Glutamatergic neuron (in vitro differentiated cells): ENCODE measurements around the gene CSTA. TPM values are rescaled to one million over a fixed set of nuclear protein-coding genes. Genes with fewer than 3 reads are reported as not detected.
"Not testable (repeated sequence)": the region's sequence is repeated elsewhere in the genome, so short reads cannot be mapped to it uniquely, and the experiment has no call there.

Experiments used
- DNase-seq: peaks from one replicate; pipeline ENCODE4 v3.0.0; 2022
- H3K27ac Mint-ChIP-seq: one replicate; pipeline ENCODE4 v1.8.0; 2020; ENCODE audit warnings: mild to moderate bottlenecking, mixed read lengths, inconsistent platforms; ENCODE audit not compliant: unreplicated experiment
- H3K27me3 Mint-ChIP-seq: one replicate; pipeline ENCODE4 v1.8.0; 2020; ENCODE audit warnings: mild to moderate bottlenecking, moderate library complexity, mixed read lengths, inconsistent platforms; ENCODE audit not compliant: unreplicated experiment
- H3K36me3 Mint-ChIP-seq: one replicate; pipeline ENCODE4 v1.8.0; 2020; ENCODE audit warnings: mild to moderate bottlenecking, mixed read lengths, inconsistent platforms; ENCODE audit not compliant: unreplicated experiment
- H3K4me1 Mint-ChIP-seq: one replicate; pipeline ENCODE4 v1.8.0; 2020; ENCODE audit warnings: mild to moderate bottlenecking, low read depth, mixed read lengths, inconsistent platforms; ENCODE audit not compliant: unreplicated experiment
- H3K4me3 Mint-ChIP-seq: one replicate; pipeline ENCODE4 v1.8.0; 2020; ENCODE audit warnings: mild to moderate bottlenecking, mixed read lengths, inconsistent platforms; ENCODE audit not compliant: unreplicated experiment
- H3K9me3 Mint-ChIP-seq: one replicate; pipeline ENCODE4 v1.8.0; 2020; ENCODE audit warnings: mild to moderate bottlenecking, moderate library complexity, mixed read lengths, inconsistent platforms; ENCODE audit not compliant: unreplicated experiment
- total RNA-seq: library from RNA; stranded (reverse); fragmentation: NEBNext Ultra II Directional; extraction: Animal tissue kit (Norgen Biotek cat#: 25700); gene quantifications from one replicate; pipeline ENCODE4 v1.2.1, GENCODE V29; 2021; ENCODE audit not compliant: unreplicated experiment
- TF ChIP-seq, protein P1 (sequence below): fragments of 200-600 bp; sonication (generic); IDR thresholded peaks from one replicate; pipeline ENCODE4 v1.5.0; 2021; ENCODE audit not compliant: partially characterized antibody, unreplicated experiment

The CSTA gene
- total RNA-seq, 1 donor from 2014 or later, result not detected

DNA sequence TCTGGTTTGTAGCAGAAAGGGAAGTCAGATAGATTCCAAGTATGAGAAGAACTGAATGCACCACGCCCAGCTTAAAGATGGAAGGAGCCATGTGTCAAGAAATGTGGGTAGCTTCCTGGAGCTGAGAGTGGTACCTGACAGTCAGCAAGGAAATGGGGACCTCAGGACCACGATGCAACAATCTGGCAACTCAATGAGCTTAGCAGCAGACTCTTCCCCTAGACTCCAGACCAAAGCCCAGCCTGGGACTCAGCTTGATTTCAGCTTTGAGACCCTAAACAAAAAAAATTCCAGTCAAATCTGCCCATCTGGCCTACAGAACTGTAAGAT lies 33.6 kb downstream of the CSTA start:
- DNase-seq, result no peak
- no peak overlapping the region for H3K27ac Mint-ChIP-seq
- TF ChIP-seq, protein P1, sequence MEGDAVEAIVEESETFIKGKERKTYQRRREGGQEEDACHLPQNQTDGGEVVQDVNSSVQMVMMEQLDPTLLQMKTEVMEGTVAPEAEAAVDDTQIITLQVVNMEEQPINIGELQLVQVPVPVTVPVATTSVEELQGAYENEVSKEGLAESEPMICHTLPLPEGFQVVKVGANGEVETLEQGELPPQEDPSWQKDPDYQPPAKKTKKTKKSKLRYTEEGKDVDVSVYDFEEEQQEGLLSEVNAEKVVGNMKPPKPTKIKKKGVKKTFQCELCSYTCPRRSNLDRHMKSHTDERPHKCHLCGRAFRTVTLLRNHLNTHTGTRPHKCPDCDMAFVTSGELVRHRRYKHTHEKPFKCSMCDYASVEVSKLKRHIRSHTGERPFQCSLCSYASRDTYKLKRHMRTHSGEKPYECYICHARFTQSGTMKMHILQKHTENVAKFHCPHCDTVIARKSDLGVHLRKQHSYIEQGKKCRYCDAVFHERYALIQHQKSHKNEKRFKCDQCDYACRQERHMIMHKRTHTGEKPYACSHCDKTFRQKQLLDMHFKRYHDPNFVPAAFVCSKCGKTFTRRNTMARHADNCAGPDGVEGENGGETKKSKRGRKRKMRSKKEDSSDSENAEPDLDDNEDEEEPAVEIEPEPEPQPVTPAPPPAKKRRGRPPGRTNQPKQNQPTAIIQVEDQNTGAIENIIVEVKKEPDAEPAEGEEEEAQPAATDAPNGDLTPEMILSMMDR, result no peak

DNA sequence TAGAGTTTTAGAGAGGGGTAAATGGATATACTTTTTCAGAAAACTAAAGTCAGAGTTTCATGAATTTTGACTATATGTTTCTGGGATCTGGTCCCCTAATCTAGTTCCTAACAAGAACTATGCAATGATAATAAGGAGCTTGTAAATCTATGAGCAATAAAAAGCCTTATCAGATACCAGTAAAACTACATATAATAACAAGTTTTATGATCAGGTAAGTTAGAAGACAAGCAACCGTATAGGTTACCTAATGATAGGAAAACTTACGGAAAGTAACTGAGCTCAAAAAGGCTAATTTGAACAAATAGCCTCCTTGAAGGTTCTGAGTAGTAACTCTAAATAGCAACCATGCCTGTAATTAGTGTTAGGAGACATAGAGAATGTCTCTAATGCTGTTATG lies 37.0 kb downstream of the CSTA start:
- no peaks in the 10 kb centered on the region for H3K4me1 Mint-ChIP-seq
- H3K4me3 Mint-ChIP-seq, result no peak overlapping the region
- H3K36me3 Mint-ChIP-seq, result no peaks in the 10 kb centered on the region
- no peak overlapping the region for H3K27ac Mint-ChIP-seq
- TF ChIP-seq, protein P1, result no peak
- no peak for DNase-seq
- H3K27me3 Mint-ChIP-seq, result no peaks in the 10 kb centered on the region
- H3K9me3 Mint-ChIP-seq, result no peaks in the 10 kb centered on the region

More for the DNA sequence above, 33.6 kb downstream of the CSTA start:
- H3K36me3 Mint-ChIP-seq, result no peaks in the 10 kb centered on the region
- no peaks in the 10 kb centered on the region for H3K4me1 Mint-ChIP-seq
- no peaks in the 10 kb centered on the region for H3K9me3 Mint-ChIP-seq
- H3K27me3 Mint-ChIP-seq, result no peaks in the 10 kb centered on the region
- no peak overlapping the region for H3K4me3 Mint-ChIP-seq

DNA sequence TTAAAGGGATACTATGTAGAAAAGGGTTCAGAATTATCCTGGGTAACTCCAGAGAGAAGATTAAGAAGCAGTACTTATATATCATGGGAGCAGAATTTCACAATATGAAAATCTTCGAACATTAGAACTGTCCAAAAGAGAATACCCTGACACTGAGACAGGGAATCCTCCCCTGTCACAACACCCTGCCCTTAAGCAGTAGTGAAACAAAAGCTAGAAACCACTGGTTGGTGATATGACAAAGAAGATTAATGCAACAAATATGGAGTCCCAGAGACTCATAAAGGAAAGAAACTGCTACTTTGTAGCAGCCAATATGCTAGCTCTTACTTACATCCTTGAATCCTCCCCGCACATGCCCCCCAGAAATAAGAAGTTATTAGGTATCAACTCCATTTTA lies 39.4 kb downstream of the CSTA start:
- Mint-ChIP-seq H3K27ac (no peak overlapping the region), H3K4me3 (no peak overlapping the region), H3K4me1 (no peaks in the 10 kb centered on the region), H3K27me3 (no peaks in the 10 kb centered on the region), H3K9me3 (no peaks in the 10 kb centered on the region), H3K36me3 (no peaks in the 10 kb centered on the region)
- TF ChIP-seq, protein P1, result no peak
- no peak for DNase-seq

DNA sequence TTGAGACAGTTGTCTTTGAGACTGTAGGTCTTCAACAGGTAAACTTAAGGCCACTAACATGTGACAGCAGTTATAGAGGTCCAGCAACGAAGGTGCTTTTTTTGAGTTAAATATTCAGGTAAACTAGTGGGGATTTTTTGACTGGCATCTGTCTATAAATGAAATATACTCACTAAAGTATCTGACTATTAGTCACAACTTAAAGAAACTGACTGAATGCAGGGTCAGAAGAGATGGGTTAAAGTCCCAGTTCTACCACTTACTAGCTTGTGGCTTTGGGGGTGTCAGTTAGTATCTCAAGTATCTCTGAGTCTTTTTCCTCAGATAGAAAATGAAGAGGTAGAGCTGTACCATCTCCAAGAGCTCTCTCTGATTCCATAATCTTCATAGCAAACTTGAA lies 40.0 kb downstream of the CSTA start:
- TF ChIP-seq, protein P1, result no peak
- Mint-ChIP-seq H3K36me3 (no peaks in the 10 kb centered on the region), H3K4me3 (no peak overlapping the region), H3K27ac (no peak overlapping the region), H3K27me3 (no peaks in the 10 kb centered on the region), H3K4me1 (no peaks in the 10 kb centered on the region), H3K9me3 (no peaks in the 10 kb centered on the region)
- no peak for DNase-seq

DNA sequence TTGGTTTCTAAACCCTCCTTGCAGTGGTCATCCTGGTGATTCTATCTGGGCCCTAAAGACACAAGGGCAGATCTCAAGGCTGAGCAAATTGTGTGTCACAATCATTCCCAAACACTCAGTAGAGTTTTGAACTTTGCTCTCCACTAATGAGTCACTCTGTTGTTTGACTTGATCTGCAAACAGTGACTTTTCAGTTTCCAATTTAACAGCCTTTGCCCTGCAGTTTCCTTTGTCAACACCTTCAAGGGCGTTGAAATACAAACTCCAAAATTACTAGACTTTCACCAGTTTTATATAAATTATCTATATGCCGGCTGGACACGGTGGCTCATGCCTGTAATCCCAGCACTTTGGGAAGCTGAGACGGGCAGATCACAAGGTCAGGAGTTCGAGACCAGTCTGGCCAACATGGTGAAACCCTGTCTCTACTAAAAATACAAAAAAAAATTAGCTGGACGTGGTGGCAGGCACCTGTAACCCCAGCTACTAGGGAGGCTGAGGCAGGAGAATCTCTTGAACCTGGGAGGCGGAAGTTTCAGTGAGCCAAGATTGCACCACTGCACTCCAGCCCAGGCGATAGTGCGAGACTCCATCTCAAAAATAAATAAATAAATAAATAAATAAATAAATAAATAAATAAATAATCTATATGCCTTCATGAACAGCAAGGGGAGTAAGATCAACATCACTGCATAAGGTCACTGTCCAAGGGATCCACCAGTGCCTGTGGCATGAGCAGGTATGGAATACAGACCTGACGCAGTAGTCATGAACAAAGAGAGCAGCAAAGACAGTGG lies 40.7 kb downstream of the CSTA start:
- H3K9me3 Mint-ChIP-seq, H3K4me1 Mint-ChIP-seq, H3K36me3 Mint-ChIP-seq, H3K4me3 Mint-ChIP-seq, H3K27ac Mint-ChIP-seq, H3K27me3 Mint-ChIP-seq, DNase-seq: not testable (repeated sequence)
